ENCODE results near the gene MUSTN1. TPM values are rescaled to one million over a fixed set of nuclear protein-coding genes. Genes with fewer than 3 reads are reported as not detected.

Gene MUSTN1
- 10 to 100 TPM in 1 of 2 donors, under 1 TPM in 1; 0.25 to 12.1 TPM for total RNA-seq
- 1 to 10 TPM; 1.8 to 6.1 TPM for polyA plus RNA-seq

DNA sequence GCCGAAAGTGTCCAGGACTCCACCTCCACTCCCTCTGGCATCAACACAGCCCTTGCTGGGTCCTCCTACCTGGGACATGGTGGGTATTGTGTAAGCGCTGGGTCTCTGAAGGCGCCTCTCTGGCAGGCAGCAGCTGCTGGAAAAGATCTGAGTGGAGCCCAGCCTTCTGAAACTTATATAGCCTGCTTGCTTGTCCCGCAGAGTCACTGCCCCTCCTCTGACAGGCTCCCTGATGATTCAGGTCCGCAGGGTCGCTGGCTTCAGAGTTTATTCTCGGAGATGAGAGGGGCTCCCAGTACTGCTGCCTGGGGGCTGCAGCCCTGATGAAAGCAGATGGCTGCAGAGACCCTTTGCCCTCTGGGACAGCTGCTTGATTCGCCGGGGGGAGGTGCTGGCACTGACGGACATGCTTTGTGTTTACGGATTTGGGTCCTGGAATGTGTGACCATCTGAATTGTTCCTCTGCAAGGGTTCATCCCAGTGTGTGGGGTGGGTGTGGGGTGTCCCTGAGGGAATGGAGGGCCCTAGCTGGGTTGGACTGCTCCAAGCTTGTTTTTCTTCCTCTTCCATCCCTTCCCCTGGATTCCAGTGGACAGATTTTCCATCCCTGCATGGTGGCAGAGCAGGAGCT is at the start of gene MUSTN1:
TSS of gene MUSTN1 (minus strand) at position 149 of the 631 bp plus-strand sequence. CDS start at position 78, 71 bp downstream.
- H3K27ac ChIP-seq (ENCODE audit: low read depth in 1 of 2, low read length in 2 of 2): peak within 1 kb of the TSS in 1 of 2 donors; percentile 32
- no peaks in the 10 kb centered on the region for H3K27me3 ChIP-seq (ENCODE audit: control insufficient read depth in 4 of 4, insufficient read depth in 4 of 4, low read length in 3 of 4)
- DNase-seq (ENCODE audit: low spot score): no peak
- H3K4me3 ChIP-seq (ENCODE audit: low read depth in 1 of 3, low read length in 3 of 3): no peak within 1 kb of the TSS
- WGBS: 40% methylated on average over 11 of the region's 11 CpGs
- peaks cover 0 to 5% (median 1%) of the 10 kb centered on the region in 4 donors for H3K36me3 ChIP-seq (ENCODE audit: control insufficient read depth in 4 of 4, insufficient read depth in 3 of 4, low read depth in 1 of 4, low read length in 3 of 4)
- H3K4me1 ChIP-seq (ENCODE audit: control insufficient read depth in 4 of 4, insufficient read depth in 4 of 4, low read length in 3 of 4): peaks cover 11 to 48% (median 29%) of the 10 kb centered on the region in 4 donors
- no peaks in the 10 kb centered on the region for H3K9me3 ChIP-seq (ENCODE audit: control insufficient read depth in 4 of 4, low read length in 3 of 4)
- H3K9ac ChIP-seq (ENCODE audit: low read depth in 1 of 2, low read length in 2 of 2): no peak within 1 kb of the TSS
- TF ChIP-seq, protein P1, sequence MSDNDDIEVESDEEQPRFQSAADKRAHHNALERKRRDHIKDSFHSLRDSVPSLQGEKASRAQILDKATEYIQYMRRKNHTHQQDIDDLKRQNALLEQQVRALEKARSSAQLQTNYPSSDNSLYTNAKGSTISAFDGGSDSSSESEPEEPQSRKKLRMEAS (IDR thresholded peaks at IDR 0.05): no peak
- TF ChIP-seq HNF4A (conservative IDR thresholded peaks at IDR 0.05) (peak in 1 of 2 donors; percentile 2), FOXA1 (IDR thresholded peaks at IDR 0.05) (no peak), RAD21 (IDR thresholded peaks at IDR 0.05) (no peak), EGR1 (IDR thresholded peaks at IDR 0.05; ENCODE audit: low read depth in 2 of 2) (no peak), YY1 (IDR thresholded peaks at IDR 0.05) (no peak), GABPA (IDR thresholded peaks at IDR 0.05 in 1 of 2, conservative IDR thresholded peaks at IDR 0.05 in 1 of 2) (no peak), RXRA (IDR thresholded peaks at IDR 0.05) (peak in 1 of 2 donors; percentile 23), FOXA2 (IDR thresholded peaks at IDR 0.05) (no peak)
- TF ChIP-seq, protein P2, sequence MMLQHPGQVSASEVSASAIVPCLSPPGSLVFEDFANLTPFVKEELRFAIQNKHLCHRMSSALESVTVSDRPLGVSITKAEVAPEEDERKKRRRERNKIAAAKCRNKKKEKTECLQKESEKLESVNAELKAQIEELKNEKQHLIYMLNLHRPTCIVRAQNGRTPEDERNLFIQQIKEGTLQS (IDR thresholded peaks at IDR 0.05): no peak

- no peak for DNase-seq (ENCODE audit: low spot score)
- Histone ChIP-seq H3K36me3 (ENCODE audit: control insufficient read depth in 4 of 4, insufficient read depth in 3 of 4, low read depth in 1 of 4, low read length in 3 of 4) (peaks cover 0 to 3% (median 1%) of the 10 kb centered on the region in 4 donors), H3K27ac (ENCODE audit: low read depth in 1 of 2, low read length in 2 of 2) (no peak overlapping the region), H3K4me3 (ENCODE audit: low read depth in 1 of 3, low read length in 3 of 3) (no peak overlapping the region), H3K27me3 (ENCODE audit: control insufficient read depth in 4 of 4, insufficient read depth in 4 of 4, low read length in 3 of 4) (no peaks in the 10 kb centered on the region), H3K4me1 (ENCODE audit: control insufficient read depth in 4 of 4, insufficient read depth in 4 of 4, low read length in 3 of 4) (peaks cover 2 to 21% (median 12%) of the 10 kb centered on the region in 4 donors), H3K9ac (ENCODE audit: low read depth in 1 of 2, low read length in 2 of 2) (no peak overlapping the region), H3K9me3 (ENCODE audit: control insufficient read depth in 4 of 4, low read length in 3 of 4) (no peaks in the 10 kb centered on the region)
- TF ChIP-seq SP1 (IDR thresholded peaks at IDR 0.05) (no peak), YY1 (IDR thresholded peaks at IDR 0.05) (no peak), TAF1 (conservative IDR thresholded peaks at IDR 0.05) (no peak), FOXA2 (IDR thresholded peaks at IDR 0.05) (no peak), RAD21 (IDR thresholded peaks at IDR 0.05) (no peak), GABPA (IDR thresholded peaks at IDR 0.05 in 1 of 2, conservative IDR thresholded peaks at IDR 0.05 in 1 of 2) (no peak), EGR1 (IDR thresholded peaks at IDR 0.05; ENCODE audit: low read depth in 2 of 2) (no peak)
- TF ChIP-seq, protein P2 (IDR thresholded peaks at IDR 0.05): no peak
- TF ChIP-seq, protein P3, sequence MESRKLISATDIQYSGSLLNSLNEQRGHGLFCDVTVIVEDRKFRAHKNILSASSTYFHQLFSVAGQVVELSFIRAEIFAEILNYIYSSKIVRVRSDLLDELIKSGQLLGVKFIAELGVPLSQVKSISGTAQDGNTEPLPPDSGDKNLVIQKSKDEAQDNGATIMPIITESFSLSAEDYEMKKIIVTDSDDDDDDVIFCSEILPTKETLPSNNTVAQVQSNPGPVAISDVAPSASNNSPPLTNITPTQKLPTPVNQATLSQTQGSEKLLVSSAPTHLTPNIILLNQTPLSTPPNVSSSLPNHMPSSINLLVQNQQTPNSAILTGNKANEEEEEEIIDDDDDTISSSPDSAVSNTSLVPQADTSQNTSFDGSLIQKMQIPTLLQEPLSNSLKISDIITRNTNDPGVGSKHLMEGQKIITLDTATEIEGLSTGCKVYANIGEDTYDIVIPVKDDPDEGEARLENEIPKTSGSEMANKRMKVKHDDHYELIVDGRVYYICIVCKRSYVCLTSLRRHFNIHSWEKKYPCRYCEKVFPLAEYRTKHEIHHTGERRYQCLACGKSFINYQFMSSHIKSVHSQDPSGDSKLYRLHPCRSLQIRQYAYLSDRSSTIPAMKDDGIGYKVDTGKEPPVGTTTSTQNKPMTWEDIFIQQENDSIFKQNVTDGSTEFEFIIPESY (IDR thresholded peaks at IDR 0.05): no peak
- WGBS: 91% methylated on average over 4 of the region's 4 CpGs
These were observed 47.6 kb upstream of the MUSTN1 start for GRCh38 chr3:52882377-52882776.

- Histone ChIP-seq H3K36me3 (ENCODE audit: control insufficient read depth in 4 of 4, insufficient read depth in 3 of 4, low read depth in 1 of 4, low read length in 3 of 4) (peaks cover 0 to 3% (median 1%) of the 10 kb centered on the region in 4 donors), H3K9ac (ENCODE audit: low read depth in 1 of 2, low read length in 2 of 2) (no peak overlapping the region), H3K27me3 (ENCODE audit: control insufficient read depth in 4 of 4, insufficient read depth in 4 of 4, low read length in 3 of 4) (no peaks in the 10 kb centered on the region), H3K4me1 (ENCODE audit: control insufficient read depth in 4 of 4, insufficient read depth in 4 of 4, low read length in 3 of 4) (peaks cover 2 to 17% (median 9%) of the 10 kb centered on the region in 4 donors), H3K4me3 (ENCODE audit: low read depth in 1 of 3, low read length in 3 of 3) (no peak overlapping the region), H3K27ac (ENCODE audit: low read depth in 1 of 2, low read length in 2 of 2) (no peak overlapping the region), H3K9me3 (ENCODE audit: control insufficient read depth in 4 of 4, low read length in 3 of 4) (no peaks in the 10 kb centered on the region)
- TF ChIP-seq, protein P1 (IDR thresholded peaks at IDR 0.05): no peak
- TF ChIP-seq SP1 (IDR thresholded peaks at IDR 0.05) (no peak), TAF1 (conservative IDR thresholded peaks at IDR 0.05) (no peak), EGR1 (IDR thresholded peaks at IDR 0.05; ENCODE audit: low read depth in 2 of 2) (no peak), HNF4G (IDR thresholded peaks at IDR 0.05) (no peak), GABPA (IDR thresholded peaks at IDR 0.05 in 1 of 2, conservative IDR thresholded peaks at IDR 0.05 in 1 of 2) (no peak)
- TF ChIP-seq, protein P4, sequence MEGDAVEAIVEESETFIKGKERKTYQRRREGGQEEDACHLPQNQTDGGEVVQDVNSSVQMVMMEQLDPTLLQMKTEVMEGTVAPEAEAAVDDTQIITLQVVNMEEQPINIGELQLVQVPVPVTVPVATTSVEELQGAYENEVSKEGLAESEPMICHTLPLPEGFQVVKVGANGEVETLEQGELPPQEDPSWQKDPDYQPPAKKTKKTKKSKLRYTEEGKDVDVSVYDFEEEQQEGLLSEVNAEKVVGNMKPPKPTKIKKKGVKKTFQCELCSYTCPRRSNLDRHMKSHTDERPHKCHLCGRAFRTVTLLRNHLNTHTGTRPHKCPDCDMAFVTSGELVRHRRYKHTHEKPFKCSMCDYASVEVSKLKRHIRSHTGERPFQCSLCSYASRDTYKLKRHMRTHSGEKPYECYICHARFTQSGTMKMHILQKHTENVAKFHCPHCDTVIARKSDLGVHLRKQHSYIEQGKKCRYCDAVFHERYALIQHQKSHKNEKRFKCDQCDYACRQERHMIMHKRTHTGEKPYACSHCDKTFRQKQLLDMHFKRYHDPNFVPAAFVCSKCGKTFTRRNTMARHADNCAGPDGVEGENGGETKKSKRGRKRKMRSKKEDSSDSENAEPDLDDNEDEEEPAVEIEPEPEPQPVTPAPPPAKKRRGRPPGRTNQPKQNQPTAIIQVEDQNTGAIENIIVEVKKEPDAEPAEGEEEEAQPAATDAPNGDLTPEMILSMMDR (IDR thresholded peaks at IDR 0.05; ENCODE audit: low read depth, low read length, missing input control): no peak
- WGBS: 85% methylated on average over 4 of the region's 4 CpGs
- no peak for DNase-seq (ENCODE audit: low spot score)
These were observed 47.1 kb upstream of the MUSTN1 start for GRCh38 chr3:52881871-52882270.

Data from liver (tissue), 9 donors.